Esophagus muscularis mucosa (tissue), 4 donors: ENCODE measurements around the gene TOE1. TPM values are rescaled to one million over a fixed set of nuclear protein-coding genes. Genes with fewer than 3 reads are reported as not detected.

Experiments
- DNase-seq: peaks from one replicate; pipeline ENCODE4 v3.0.0-alpha.2; 2017; ENCODE audit errors: extremely low spot score
- H3K27ac ChIP-seq, 4 donors: fragments of 200-600 bp; sonication (generic); replicated peaks in 1 of 4; 1 replicate in 3 of 4; 2 replicates in 1 of 4; pipeline ENCODE4 v1.5.1; 2016 to 2019; ENCODE audit warnings: mild to moderate bottlenecking in 1 of 4
- H3K27me3 ChIP-seq, 4 donors: fragments of 200-600 bp; sonication (generic); one replicate each; pipeline versions ENCODE4 v1.5.1 to v1.6.0; 2016 to 2019
- H3K36me3 ChIP-seq, 4 donors: fragments of 200-600 bp; sonication (generic); one replicate each; pipeline ENCODE4 v1.5.1; 2016 to 2019
- H3K4me1 ChIP-seq, 4 donors: fragments of 200-600 bp; sonication (generic); one replicate each; pipeline ENCODE4 v1.5.1; 2016 to 2019
- H3K4me3 ChIP-seq, 4 donors: fragments of 200-600 bp; sonication (generic); 1 replicate in 2 of 4; 2 replicates in 2 of 4; pipeline ENCODE4 v1.5.1; 2016 to 2019; ENCODE audit warnings: mild to moderate bottlenecking in 4 of 4, moderate library complexity in 1 of 4
- H3K9me3 ChIP-seq, 4 donors: fragments of 200-600 bp; sonication (generic); 1 replicate in 3 of 4; 2 replicates in 1 of 4; pipeline ENCODE4 v1.5.1; 2016 to 2019
- CTCF ChIP-seq, 3 experiments: fragments of 200-600 bp in 2 of 3; fragments of 450-650 bp in 1 of 3; sonication (generic) in 2 of 3; IDR thresholded peaks; one replicate each; pipeline ENCODE4 v1.5.1; 2017 to 2019; ENCODE audit warnings: antibody characterized with exemption in 3 of 3, mild to moderate bottlenecking in 2 of 3, moderate library complexity in 1 of 3
- EP300 ChIP-seq: sonication (generic); formaldehyde crosslinking; IDR thresholded peaks from one replicate; pipeline ENCODE4 v1.6.1; 2017; ENCODE audit warnings: antibody characterized with exemption
- POLR2A ChIP-seq: fragments of 450-650 bp; IDR thresholded peaks from one replicate; pipeline ENCODE4 v1.6.1; 2017; ENCODE audit warnings: antibody characterized with exemption, moderate library complexity, mild to moderate bottlenecking, low read depth
- POLR2AphosphoS5 ChIP-seq, 2 donors: sonication (generic); formaldehyde crosslinking; IDR thresholded peaks; one replicate each; pipeline ENCODE4 v1.6.1; 2017; ENCODE audit warnings: antibody characterized with exemption in 2 of 2
- WGBS: methylation state at CpG from one replicate; pipeline ENCODE4 v1.1.5; 2018; 5-methylcytosine and 5-hydroxymethylcytosine counted together
- intact Hi-C: fragments of 100-400 bp; cut with DNase I; formaldehyde crosslinking; loops from one replicate; pipeline ENCODE4 v1.15.1; 2023
- total RNA-seq, 4 donors: library from RNA; depleted of rRNA; stranded (reverse); fragments of >200 nt; gene quantifications; one replicate each; pipeline versions ENCODE4 v1.1.0 to v1.2.1, GENCODE V29; 2016

The TOE1 gene
- total RNA-seq, 4 donors from 2014 or later = 5.0 to 11.8 (median 7.6) TPM

- Histone ChIP-seq H3K36me3 (no peaks in the 10 kb centered on the region), H3K9me3 (no peaks in the 10 kb centered on the region), H3K4me3 (no peak overlapping the region), H3K27me3 (no peaks in the 10 kb centered on the region), H3K4me1 (no peaks in the 10 kb centered on the region), H3K27ac (no peak overlapping the region)
- DNase-seq = no peak
- TF ChIP-seq EP300 = no peak
- no peak for TF ChIP-seq CTCF (IDR thresholded peaks at IDR 0.05)
- no peak for TF ChIP-seq POLR2A
- intact Hi-C loops = no loop called here
- WGBS = 69% methylated on average over 4 of the region's 4 CpGs
Observed at GRCh38 chr1:45317166-45317565, 22.8 kb upstream of the TOE1 start.

- intact Hi-C loops = no loop called here
- no peak for DNase-seq
- no peaks in the 10 kb centered on the region for H3K9me3 ChIP-seq
- no peaks in the 10 kb centered on the region for H3K36me3 ChIP-seq
- H3K27ac ChIP-seq = no peak overlapping the region
- no peaks in the 10 kb centered on the region for H3K4me1 ChIP-seq
- no peaks in the 10 kb centered on the region for H3K27me3 ChIP-seq
- no peak for TF ChIP-seq POLR2A
- TF ChIP-seq CTCF (IDR thresholded peaks at IDR 0.05) = no peak
- no peak for TF ChIP-seq EP300
- TF ChIP-seq POLR2AphosphoS5 (IDR thresholded peaks at IDR 0.05) = no peak
- WGBS = 90% methylated on average over 4 of the region's 4 CpGs
- H3K4me3 ChIP-seq = no peak overlapping the region
Observed at GRCh38 chr1:45319761-45320160, 20.2 kb upstream of the TOE1 start.

- H3K27ac ChIP-seq = no peak overlapping the region
- no peaks in the 10 kb centered on the region for H3K9me3 ChIP-seq
- H3K4me3 ChIP-seq = no peak overlapping the region
- TF ChIP-seq POLR2AphosphoS5 (IDR thresholded peaks at IDR 0.05) (no peak), CTCF (IDR thresholded peaks at IDR 0.05) (no peak), POLR2A (no peak), EP300 (no peak)
- peaks cover under 1 to 9% (median 3%) of the 10 kb centered on the region in 4 donors for H3K4me1 ChIP-seq
- no peaks in the 10 kb centered on the region for H3K27me3 ChIP-seq
- DNase-seq = no peak
- intact Hi-C loops = no loop called here
- H3K36me3 ChIP-seq = no peaks in the 10 kb centered on the region
- WGBS = 88% methylated on average over 5 of the region's 5 CpGs
Observed at GRCh38 chr1:45321444-45321843, 18.5 kb upstream of the TOE1 start.

GRCh38 chr1:45322486-45323040 lies 17.4 kb upstream of the TOE1 start:
- Histone ChIP-seq H3K27me3 (peaks cover 0 to 4% (median 0%) of the 10 kb centered on the region in 4 donors), H3K27ac (no peak overlapping the region), H3K36me3 (no peaks in the 10 kb centered on the region), H3K9me3 (no peaks in the 10 kb centered on the region), H3K4me1 (peaks cover 12 to 20% (median 14%) of the 10 kb centered on the region in 4 donors), H3K4me3 (no peak overlapping the region)
- intact Hi-C loops = no loop called here
- WGBS = 89% methylated on average over 10 of the region's 10 CpGs
- no peak for DNase-seq
- TF ChIP-seq POLR2AphosphoS5 (IDR thresholded peaks at IDR 0.05) = no peak
- TF ChIP-seq POLR2A = no peak

- Histone ChIP-seq H3K27me3 (peaks cover 0 to 9% (median 0%) of the 10 kb centered on the region in 4 donors), H3K27ac (no peak overlapping the region), H3K4me1 (peaks cover 14 to 22% (median 17%) of the 10 kb centered on the region in 4 donors), H3K36me3 (peaks cover 7 to 23% (median 19%) of the 10 kb centered on the region in 4 donors), H3K9me3 (no peaks in the 10 kb centered on the region), H3K4me3 (peak overlapping the region; percentile 49 to 69 (median 56))
- intact Hi-C loops = no loop called here
- no peak for TF ChIP-seq EP300
- TF ChIP-seq POLR2A = no peak
- TF ChIP-seq POLR2AphosphoS5 (IDR thresholded peaks at IDR 0.05) = no peak
- TF ChIP-seq CTCF (IDR thresholded peaks at IDR 0.05) = no peak
- DNase-seq = no peak
- WGBS = 64% methylated on average over 6 of the region's 6 CpGs
Observed at GRCh38 chr1:45325851-45326506, 14.0 kb upstream of the TOE1 start.
